Kidney (tissue), 14 donors: ENCODE measurements around the gene MMRN2. TPM values are rescaled to one million over a fixed set of nuclear protein-coding genes. Genes with fewer than 3 reads are reported as not detected.

Source experiments
- DNase-seq, 5 donors: peaks; one replicate each; pipeline ENCODE4 v3.0.0-alpha.2; 2013 to 2020
- FAIRE-seq: peaks from 2 replicates; lab custom pipeline; 2012; peaks lifted over from hg19 to GRCh38; lab: Jason Lieb, UNC
- H3K27ac ChIP-seq, 2 donors: one replicate each; pipeline ENCODE4 v1.7.0; 2013; ENCODE audit warnings: low read depth in 2 of 2, low read length in 2 of 2, inconsistent platforms in 1 of 2
- H3K27me3 ChIP-seq: one replicate; pipeline ENCODE4 v1.7.1; 2013; ENCODE audit warnings: low read length, inconsistent platforms; ENCODE audit not compliant: control insufficient read depth, insufficient read depth
- H3K36me3 ChIP-seq, 3 donors: one replicate each; pipeline versions ENCODE4 v1.7.0 to v1.7.1; 2013; ENCODE audit warnings: low read length in 3 of 3, control low read depth in 1 of 3, inconsistent platforms in 1 of 3; ENCODE audit not compliant: insufficient read depth in 3 of 3, control insufficient read depth in 2 of 3
- H3K4me1 ChIP-seq, 3 donors: one replicate each; pipeline versions ENCODE4 v1.7.0 to v1.7.1; 2013; ENCODE audit warnings: low read length in 3 of 3, inconsistent platforms in 1 of 3, low read depth in 1 of 3; ENCODE audit not compliant: control insufficient read depth in 2 of 3, insufficient read depth in 2 of 3
- H3K4me3 ChIP-seq, 3 donors: one replicate each; pipeline versions ENCODE4 v1.7.0 to v1.8.1; 2013; ENCODE audit warnings: low read length in 3 of 3, control low read depth in 1 of 3, inconsistent platforms in 1 of 3
- H3K9ac ChIP-seq, 3 donors: one replicate each; pipeline versions ENCODE4 v1.7.0 to v1.7.1; 2013; ENCODE audit warnings: low read length in 3 of 3, control low read depth in 1 of 3, inconsistent platforms in 1 of 3
- H3K9me3 ChIP-seq, 3 donors: one replicate each; pipeline versions ENCODE4 v1.7.0 to v1.7.1; 2013; ENCODE audit warnings: low read length in 3 of 3, control low read depth in 1 of 3, inconsistent platforms in 1 of 3; ENCODE audit not compliant: control insufficient read depth in 2 of 3, insufficient read depth in 1 of 3
- CTCF ChIP-seq: IDR thresholded peaks from 3 replicates; pipeline ENCODE4 v1.5.1; 2012; ENCODE audit warnings: mild to moderate bottlenecking, moderate library complexity, borderline replicate concordance; ENCODE audit not compliant: insufficient read depth; ENCODE audit errors: extremely low read depth
- intact Hi-C: fragments of 100-400 bp; cut with DNase I; formaldehyde crosslinking; loops from one replicate; pipeline ENCODE4 v1.11.1; 2022
- polyA plus RNA-seq: library from polyadenylated mRNA; stranded (reverse); fragments of 350-450 nt; fragmentation: Illumina TruSeq; extraction: RNeasy Lipid Tissue Mini Kit (QIAGEN cat#74804); gene quantifications from one replicate; pipeline ENCODE4 v1.2.3, GENCODE V29; 2014; ENCODE audit warnings: low read depth, low replicate concordance; ENCODE audit not compliant: insufficient read depth
- total RNA-seq: library from RNA; stranded (reverse); fragmentation: NEBNext Ultra II Directional; extraction: Animal tissue kit (Norgen Biotek cat#: 25700); gene quantifications from one replicate; pipeline ENCODE4 v1.2.1, GENCODE V29; 2021
- donor health status: control.
- donor health status: control.
- donor health status: control.
- donor health status: control.
- donor health status: control.
- donor health status: DM: yes; HTN: yes; CAD: no.
- donor health status: Normal renal cell carcinoma (clear cell type).

MMRN2 gene
- total and polyA plus RNA-seq, 2 donors from 2014 or later = 19.9 to 65.9 TPM

DNA sequence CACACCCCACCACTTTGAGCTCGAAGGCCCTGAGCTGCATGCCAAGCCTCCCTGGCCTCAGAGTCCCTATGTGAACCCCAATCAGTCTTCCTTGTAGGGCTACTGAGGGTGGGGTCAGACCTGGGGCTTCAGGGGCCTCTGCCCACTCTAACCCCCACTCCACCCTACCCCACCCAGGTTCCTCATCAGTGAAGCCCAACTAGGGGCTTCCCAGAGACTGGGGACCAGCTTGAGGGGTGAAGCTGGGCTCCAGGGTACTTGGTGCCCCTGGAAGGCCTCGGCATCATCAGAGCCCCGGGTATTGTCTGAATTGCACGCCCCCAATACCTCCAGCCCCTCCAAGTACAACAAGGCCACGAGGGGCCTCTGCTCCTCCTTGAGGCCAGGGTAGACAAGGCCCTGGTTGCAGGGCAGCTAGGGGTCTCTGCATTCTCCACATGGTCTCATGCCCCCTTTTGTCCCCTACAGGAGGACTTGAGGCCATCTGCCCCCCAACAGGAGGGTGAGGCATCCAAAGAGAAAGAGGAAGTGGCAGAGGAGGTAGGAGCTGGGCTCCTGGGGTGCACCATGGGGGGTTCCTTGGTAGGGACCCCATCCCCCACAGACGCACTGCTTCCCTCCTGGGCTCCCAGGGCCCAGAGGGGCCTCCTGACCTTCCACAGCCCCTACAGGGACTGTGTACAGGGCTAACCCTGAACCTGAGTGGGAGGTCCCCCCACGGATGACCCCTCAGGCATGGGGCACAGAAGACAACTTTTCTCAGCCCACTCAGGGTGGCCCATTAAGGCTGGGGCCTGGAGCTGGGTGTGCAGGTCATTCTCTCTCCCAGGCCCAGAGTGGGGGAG, 4.9 kb upstream of the MMRN2 start:
- H3K27ac ChIP-seq = no peak overlapping the region
- no peaks in the 10 kb centered on the region for H3K27me3 ChIP-seq
- no peak for FAIRE-seq
- H3K4me1 ChIP-seq = peaks cover 0 to 27% (median 10%) of the 10 kb centered on the region in 3 donors
- intact Hi-C loops = no loop called here
- H3K9ac ChIP-seq = no peak overlapping the region
- DNase-seq = peak in 2 of 5 donors; percentile 43 to 60
- H3K36me3 ChIP-seq = no peaks in the 10 kb centered on the region
- H3K9me3 ChIP-seq = no peaks in the 10 kb centered on the region
- H3K4me3 ChIP-seq = no peak overlapping the region
- no peak for TF ChIP-seq CTCF

DNA sequence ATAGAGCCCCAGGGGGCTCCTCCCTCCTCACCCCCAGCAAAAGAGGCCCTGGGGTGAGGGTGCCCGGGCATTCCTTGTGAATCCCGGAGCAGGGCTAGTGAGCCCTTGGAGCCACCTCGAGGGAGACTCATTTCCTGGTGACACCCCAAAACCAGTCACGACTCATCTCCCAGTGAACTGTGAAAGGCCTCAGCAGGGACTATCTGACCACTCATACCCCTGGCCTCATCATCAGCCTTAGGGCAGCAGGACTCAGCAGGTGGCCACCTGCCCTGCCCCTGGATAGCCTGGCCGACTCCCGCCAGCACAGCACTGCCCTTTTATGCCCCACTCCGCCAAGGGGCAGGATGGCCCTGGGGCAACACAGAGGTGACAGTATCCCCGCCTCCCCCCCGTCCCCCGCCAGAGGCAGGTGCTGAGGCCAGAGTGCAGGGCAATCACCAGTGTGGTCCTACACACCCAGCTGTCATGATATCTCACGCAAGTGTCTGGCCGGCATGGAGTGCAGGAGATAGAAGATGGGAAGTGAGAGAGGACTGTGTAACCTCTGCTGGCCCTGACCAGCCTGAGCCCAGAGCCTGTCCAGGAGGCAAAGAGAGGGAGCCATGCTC, 4.2 kb upstream of the MMRN2 start:
- H3K9me3 ChIP-seq = no peaks in the 10 kb centered on the region
- H3K9ac ChIP-seq = no peak overlapping the region
- peaks cover 0 to 20% (median 8%) of the 10 kb centered on the region in 3 donors for H3K4me1 ChIP-seq
- intact Hi-C loops = no loop called here
- DNase-seq (peak in 2 of 5 donors; percentile 41 to 59), FAIRE-seq (no peak)
- H3K4me3 ChIP-seq = no peak overlapping the region
- TF ChIP-seq CTCF = no peak
- H3K36me3 ChIP-seq = no peaks in the 10 kb centered on the region
- no peaks in the 10 kb centered on the region for H3K27me3 ChIP-seq
- no peak overlapping the region for H3K27ac ChIP-seq

DNA sequence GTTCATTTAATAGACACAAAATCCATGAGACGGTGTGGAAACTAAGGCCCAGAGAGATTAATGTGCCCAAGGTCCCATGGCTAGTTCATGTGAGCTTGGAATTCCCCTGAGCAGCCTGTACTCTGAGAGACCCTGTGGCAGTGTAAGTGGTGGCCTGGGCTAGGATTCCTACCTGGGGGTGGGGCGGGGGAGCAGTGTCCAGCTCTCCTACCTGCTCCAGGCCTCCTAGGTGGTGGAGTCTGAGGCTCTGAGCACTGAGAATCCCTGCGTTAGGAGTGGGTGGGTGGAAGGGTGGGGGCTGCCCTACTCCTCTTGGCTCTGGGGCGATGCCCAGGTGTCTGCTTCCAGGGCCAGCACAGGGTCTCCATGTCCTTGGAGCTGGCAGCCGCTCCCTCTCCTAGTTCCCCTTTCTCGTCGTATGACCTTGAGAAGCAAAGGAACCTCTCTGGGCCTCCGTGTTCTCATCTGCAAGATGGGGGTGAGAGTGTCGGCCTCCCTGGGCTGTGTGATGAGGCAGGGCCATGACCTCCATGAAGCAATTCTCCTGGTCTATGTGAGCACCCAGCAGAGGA, 3.5 kb upstream of the MMRN2 start:
- Histone ChIP-seq H3K4me1 (peaks cover 0 to 18% (median 3%) of the 10 kb centered on the region in 3 donors), H3K4me3 (no peak overlapping the region), H3K9ac (no peak overlapping the region), H3K9me3 (no peaks in the 10 kb centered on the region), H3K36me3 (no peaks in the 10 kb centered on the region), H3K27ac (no peak overlapping the region), H3K27me3 (no peaks in the 10 kb centered on the region)
- no peak for FAIRE-seq
- intact Hi-C loops = no loop called here
- peak in 2 of 5 donors; percentile 40 to 48 for DNase-seq
- no peak for TF ChIP-seq CTCF
